Loucy (cell line): ENCODE results near the gene NET1.

Experiments
- H2AFZ ChIP-seq: fragments of 200-600 bp; sonication (generic); 2 replicates; pipeline ENCODE4 v1.6.0; 2016; ENCODE audit warnings: antibody characterized with exemption, mild to moderate bottlenecking, low read length, moderate library complexity
- H3F3A ChIP-seq: fragments of 200-600 bp; 2 replicates; pipeline ENCODE4 v1.6.0; 2016; ENCODE audit warnings: antibody characterized with exemption, low read depth, mild to moderate bottlenecking
- H3K27me3 ChIP-seq: fragments of 200-600 bp; sonication (generic); 2 replicates; pipeline ENCODE4 v1.6.1; 2014; ENCODE audit warnings: low read length, mild to moderate bottlenecking; ENCODE audit not compliant: insufficient read depth, poor library complexity, severe bottlenecking
- H3K36me3 ChIP-seq: fragments of 200-600 bp; sonication (generic); 2 replicates; pipeline ENCODE4 v1.6.1; 2016; ENCODE audit warnings: low read length; ENCODE audit not compliant: insufficient read depth
- H3K4me1 ChIP-seq: fragments of 200-600 bp; sonication (generic); 2 replicates; pipeline ENCODE4 v1.5.1; 2014; ENCODE audit warnings: low read length, mild to moderate bottlenecking; ENCODE audit not compliant: insufficient read depth, poor library complexity, severe bottlenecking
- H3K4me2 ChIP-seq: fragments of 200-600 bp; sonication (generic); 2 replicates; pipeline ENCODE4 v1.6.0; 2014; ENCODE audit warnings: antibody characterized with exemption, low read length, low read depth, mild to moderate bottlenecking; ENCODE audit not compliant: poor library complexity, severe bottlenecking
- H3K4me3 ChIP-seq: fragments of 200-600 bp; sonication (generic); 2 replicates; pipeline ENCODE4 v1.5.1; 2014; ENCODE audit warnings: low read length, mild to moderate bottlenecking, mixed read lengths; ENCODE audit not compliant: poor library complexity, severe bottlenecking
- H3K79me2 ChIP-seq: fragments of 200-600 bp; sonication (generic); 2 replicates; pipeline ENCODE4 v1.6.1; 2014; ENCODE audit warnings: low read length; ENCODE audit not compliant: insufficient read depth
- H3K9ac ChIP-seq: fragments of 200-600 bp; sonication (generic); 2 replicates; pipeline ENCODE4 v1.6.0; 2014; ENCODE audit warnings: mild to moderate bottlenecking, low read depth, low read length, moderate library complexity; ENCODE audit not compliant: poor library complexity, severe bottlenecking
- H3K9me2 ChIP-seq: fragments of 200-600 bp; sonication (generic); replicated peaks from 2 replicates; pipeline ENCODE4 v1.6.1; 2016; ENCODE audit warnings: low read depth, low read length, mixed read lengths
- H3K9me3 ChIP-seq: fragments of 200-600 bp; sonication (generic); 2 replicates; pipeline ENCODE4 v1.6.1; 2014; ENCODE audit warnings: mild to moderate bottlenecking, antibody characterized with exemption, low read length, low read depth; ENCODE audit not compliant: insufficient read depth
- H4K20me1 ChIP-seq: fragments of 200-600 bp; sonication (generic); 2 replicates; pipeline ENCODE4 v1.6.0; 2014; ENCODE audit warnings: antibody characterized with exemption, low read length, mild to moderate bottlenecking; ENCODE audit not compliant: insufficient read depth, poor library complexity, severe bottlenecking
- CTCF ChIP-seq: fragments of 200-600 bp; sonication (generic); conservative IDR thresholded peaks from 2 replicates; pipeline ENCODE4 v1.5.1; 2014; ENCODE audit warnings: mild to moderate bottlenecking, antibody characterized with exemption, low read length
- EZH2phosphoT487 ChIP-seq: fragments of 200-600 bp; IDR thresholded peaks from 2 replicates; pipeline ENCODE4 v1.6.1; 2018; ENCODE audit warnings: antibody characterized with exemption, mild to moderate bottlenecking, moderate library complexity, borderline replicate concordance

Gene NET1

GRCh38 chr10:5453749-5454489 is 41.6 kb downstream of the NET1 start:
- Histone ChIP-seq H4K20me1 (peaks cover 32% of the 10 kb centered on the region), H2AFZ (no peak overlapping the region), H3K4me2 (no peak overlapping the region), H3K4me3 (no peak overlapping the region), H3K9me2 (no peaks in the 10 kb centered on the region), H3K27me3 (no peaks in the 10 kb centered on the region), H3F3A (no peaks in the 10 kb centered on the region), H3K79me2 (peaks cover 39% of the 10 kb centered on the region), H3K4me1 (peaks cover 27% of the 10 kb centered on the region), H3K36me3 (peaks cover 65% of the 10 kb centered on the region), H3K9ac (no peak overlapping the region), H3K9me3 (no peaks in the 10 kb centered on the region)
- TF ChIP-seq EZH2phosphoT487 (no peak), CTCF (no peak)

GRCh38 chr10:5456563-5456962 is 44.2 kb downstream of the NET1 start:
- peaks cover 12% of the 10 kb centered on the region for H3K4me1 ChIP-seq
- no peaks in the 10 kb centered on the region for H3K9me3 ChIP-seq
- H3K79me2 ChIP-seq, result peaks cover 13% of the 10 kb centered on the region; the same call in 1 of the 2 replicates
- peaks cover 85% of the 10 kb centered on the region for H3K36me3 ChIP-seq
- no peak overlapping the region for H3K4me3 ChIP-seq
- H3F3A ChIP-seq, result no peaks in the 10 kb centered on the region
- H3K9me2 ChIP-seq, result no peaks in the 10 kb centered on the region
- TF ChIP-seq CTCF, result no peak
- TF ChIP-seq EZH2phosphoT487, result no peak
- no peak overlapping the region for H3K4me2 ChIP-seq
- peaks cover 7% of the 10 kb centered on the region for H4K20me1 ChIP-seq
- H2AFZ ChIP-seq, result no peak overlapping the region
- H3K27me3 ChIP-seq, result no peaks in the 10 kb centered on the region
- no peak overlapping the region for H3K9ac ChIP-seq

- Histone ChIP-seq H3K79me2 (0 out of 2 replicates have a peak, but pooled peaks cover under 1% of the 10 kb centered on the region), H3K27me3 (no peaks in the 10 kb centered on the region), H3K9me3 (no peaks in the 10 kb centered on the region), H3K9me2 (no peaks in the 10 kb centered on the region), H2AFZ (no peak overlapping the region), H3K4me2 (peak overlapping the region; percentile 9), H3K4me3 (no peak overlapping the region), H3K4me1 (peaks cover 14% of the 10 kb centered on the region), H4K20me1 (no peaks in the 10 kb centered on the region), H3K36me3 (peaks cover 74% of the 10 kb centered on the region), H3K9ac (peak overlapping the region; percentile 1), H3F3A (no peaks in the 10 kb centered on the region)
- TF ChIP-seq EZH2phosphoT487 (no peak), CTCF (no peak)
Observed at GRCh38 chr10:5457741-5458140, 45.4 kb downstream of the NET1 start.
